Karpas-422 (cell line): ENCODE results near the gene OVOL1. TPM values are rescaled to one million over a fixed set of nuclear protein-coding genes. Genes with fewer than 3 reads are reported as not detected.

Experiments used
- DNase-seq: peaks from one replicate; pipeline ENCODE4 v3.0.0-alpha.2; 2015
- H2AFZ ChIP-seq: fragments of 200-600 bp; sonication (generic); 2 replicates; pipeline ENCODE4 v1.6.1; 2014; ENCODE audit warnings: antibody characterized with exemption, low read length, mixed read lengths
- H3K27ac ChIP-seq: fragments of 200-600 bp; sonication (generic); 2 replicates; pipeline ENCODE4 v1.5.1; 2014; ENCODE audit warnings: mild to moderate bottlenecking, low read length, moderate library complexity
- H3K27me3 ChIP-seq: fragments of 200-600 bp; sonication (generic); 2 replicates; pipeline ENCODE4 v1.6.1; 2014; ENCODE audit warnings: low read length, mixed read lengths
- H3K36me3 ChIP-seq: fragments of 200-600 bp; sonication (generic); 2 replicates; pipeline ENCODE4 v1.6.1; 2014; ENCODE audit warnings: low read length, mixed read lengths; ENCODE audit not compliant: insufficient read depth
- H3K4me1 ChIP-seq: fragments of 200-600 bp; sonication (generic); 2 replicates; pipeline ENCODE4 v1.6.1; 2014; ENCODE audit warnings: mild to moderate bottlenecking, low read length, mixed read lengths
- H3K4me2 ChIP-seq: fragments of 200-600 bp; sonication (generic); 2 replicates; pipeline ENCODE4 v1.6.1; 2014; ENCODE audit warnings: low read length, low read depth, mild to moderate bottlenecking; ENCODE audit not compliant: poor library complexity, severe bottlenecking
- H3K4me3 ChIP-seq: fragments of 200-600 bp; sonication (generic); 2 replicates; pipeline ENCODE4 v1.5.1; 2014; ENCODE audit warnings: mild to moderate bottlenecking, antibody characterized with exemption, low read length, mixed read lengths
- H3K79me2 ChIP-seq: fragments of 200-600 bp; sonication (generic); 2 replicates; pipeline ENCODE4 v1.6.1; 2014; ENCODE audit warnings: mild to moderate bottlenecking, low read length, mixed read lengths
- H3K9ac ChIP-seq: fragments of 200-600 bp; sonication (generic); 2 replicates; pipeline ENCODE4 v1.6.0; 2014; ENCODE audit warnings: low read length
- H3K9me2 ChIP-seq: fragments of 200-600 bp; sonication (generic), shearing (Covaris generic); replicated peaks from 2 replicates; pipeline ENCODE4 v1.6.0; 2014; ENCODE audit warnings: mild to moderate bottlenecking, low read length, moderate library complexity; ENCODE audit not compliant: insufficient read depth
- H3K9me3 ChIP-seq: fragments of 300-700, 200-600 bp; sonication (generic); 2 replicates; pipeline ENCODE4 v1.6.1; 2014; ENCODE audit warnings: low read length, mixed read lengths
- H4K20me1 ChIP-seq: fragments of 200-600 bp; sonication (generic); 2 replicates; pipeline ENCODE4 v1.6.1; 2014; ENCODE audit warnings: mild to moderate bottlenecking, antibody characterized with exemption, low read length, low read depth; ENCODE audit not compliant: insufficient read depth
- total RNA-seq: library from RNA; depleted of rRNA; stranded (reverse); fragments of >200 nt; shearing (Covaris generic); gene quantifications from 2 replicates; pipeline ENCODE4 v1.2.3, GENCODE V29; 2014; ENCODE audit warnings: low replicate concordance; rRNA removed

Gene OVOL1
- total RNA-seq, 1 experiment from 2014 or later: not detected

DNA sequence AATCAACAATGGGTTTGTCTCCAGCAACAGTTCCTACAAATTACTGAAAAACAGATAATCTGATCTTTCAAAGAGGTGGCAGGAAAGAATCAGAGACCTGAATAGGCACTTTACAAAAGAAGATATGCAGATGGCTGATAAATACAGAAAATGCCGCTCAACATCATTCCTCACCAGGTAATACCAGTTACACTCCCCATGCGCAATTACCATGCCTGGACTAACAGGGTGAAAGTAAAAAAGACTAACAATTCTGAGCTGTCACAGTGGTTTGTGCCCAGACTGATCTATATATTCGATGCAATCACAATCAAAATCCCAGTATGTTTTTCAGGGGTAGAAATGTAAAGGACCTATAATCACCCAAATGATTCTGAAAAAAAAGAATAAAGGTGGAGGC lies 56.9 kb downstream of the OVOL1 start:
- Histone ChIP-seq H2AFZ (no peak overlapping the region), H3K4me2 (no peak overlapping the region), H3K4me1 (no peaks in the 10 kb centered on the region)

DNA sequence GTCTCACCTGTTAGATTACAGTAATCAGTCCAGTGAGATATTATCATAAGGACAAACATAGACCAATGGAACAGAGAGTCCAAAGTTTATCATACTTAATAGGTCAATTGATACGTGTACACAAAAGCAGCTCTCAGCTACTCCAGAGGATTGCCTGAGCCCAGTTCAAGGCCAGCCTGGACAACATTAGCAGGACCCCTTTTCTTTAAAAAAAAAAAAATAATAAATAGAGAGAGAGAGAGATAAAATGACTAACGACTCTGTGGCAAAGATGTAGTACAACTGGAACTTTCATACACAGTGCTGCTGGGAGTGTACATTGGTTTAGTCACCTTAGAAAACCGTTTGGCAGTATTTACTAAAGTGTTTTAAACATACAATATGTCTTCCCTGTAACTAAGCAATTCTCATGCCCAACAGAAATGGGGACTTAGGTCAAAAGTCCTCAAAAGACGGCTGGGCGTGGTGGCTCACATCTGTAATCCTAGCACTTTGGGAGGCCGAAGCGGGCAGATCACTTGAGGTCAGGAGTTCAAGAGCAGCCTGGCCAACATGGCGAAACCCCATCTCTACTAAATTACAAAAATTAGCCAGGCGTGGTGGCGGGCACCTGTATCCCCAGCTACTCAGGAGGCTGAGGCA lies 57.5 kb downstream of the OVOL1 start:
- no peaks in the 10 kb centered on the region for H3K9me2 ChIP-seq
- H3K79me2 ChIP-seq: no peaks in the 10 kb centered on the region
- H3K4me1 ChIP-seq: no peaks in the 10 kb centered on the region
- no peak overlapping the region for H3K4me3 ChIP-seq
- H4K20me1 ChIP-seq: no peaks in the 10 kb centered on the region
- no peaks in the 10 kb centered on the region for H3K9me3 ChIP-seq
- DNase-seq: peak; percentile 7
- no peak overlapping the region for H3K4me2 ChIP-seq
- no peaks in the 10 kb centered on the region for H3K27me3 ChIP-seq
- H3K36me3 ChIP-seq: no peaks in the 10 kb centered on the region
- no peak overlapping the region for H3K9ac ChIP-seq
- H3K27ac ChIP-seq: no peak overlapping the region
- H2AFZ ChIP-seq: no peak overlapping the region

More for the DNA sequence above, 56.9 kb downstream of the OVOL1 start:
- no peak overlapping the region for H3K4me3 ChIP-seq
- no peaks in the 10 kb centered on the region for H3K27me3 ChIP-seq
- no peaks in the 10 kb centered on the region for H3K9me3 ChIP-seq
- H3K79me2 ChIP-seq: no peaks in the 10 kb centered on the region
- no peaks in the 10 kb centered on the region for H3K36me3 ChIP-seq
- no peaks in the 10 kb centered on the region for H3K9me2 ChIP-seq
- H3K27ac ChIP-seq: no peak overlapping the region
- no peaks in the 10 kb centered on the region for H4K20me1 ChIP-seq
- H3K9ac ChIP-seq: no peak overlapping the region
- peak; percentile 19 for DNase-seq

Other genes with a start within 250 kb of the OVOL1 start
- gene LTBP3, start 228.7 kb upstream of the OVOL1 start, total RNA-seq: 1.3 and 6.8 TPM in 2 replicates
- 31.7 and 49.4 TPM in 2 replicates for gene ZNRD2, start 216.6 kb upstream of the OVOL1 start, total RNA-seq
- 14.2 and 21.9 TPM in 2 replicates for gene FAM89B, start 214.5 kb upstream of the OVOL1 start, total RNA-seq
- 19.9 and 75.1 TPM in 2 replicates for gene EHBP1L1, start 211.0 kb upstream of the OVOL1 start, total RNA-seq
- 0.25 and 0.48 TPM in 2 replicates for gene KCNK7, start 191.3 kb upstream of the OVOL1 start, total RNA-seq
- 11.8 and 28.0 TPM in 2 replicates for gene MAP3K11, start 172.8 kb upstream of the OVOL1 start, total RNA-seq
- gene PCNX3, start 171.3 kb upstream of the OVOL1 start, total RNA-seq: 20.4 and 28.5 TPM in 2 replicates
- gene SIPA1, start 149.0 kb upstream of the OVOL1 start, total RNA-seq: 74.6 and 123 TPM in 2 replicates
- 42.6 and 44.0 TPM in 2 replicates for gene RELA, start 124.1 kb upstream of the OVOL1 start, total RNA-seq
- gene KAT5, start 74.8 kb upstream of the OVOL1 start, total RNA-seq: 17.8 and 23.9 TPM in 2 replicates
- gene RNASEH2C, start 66.3 kb upstream of the OVOL1 start, total RNA-seq: 70.7 and 133 TPM in 2 replicates
- gene AP5B1, start 6.1 kb upstream of the OVOL1 start, total RNA-seq: 11.1 and 19.8 TPM in 2 replicates
- not detected in 2 replicates for gene SNX32, start 46.9 kb downstream of the OVOL1 start, total RNA-seq
- gene CFL1, start 71.1 kb downstream of the OVOL1 start, total RNA-seq: 514 and 827 TPM in 2 replicates
- 41.3 and 89.0 TPM in 2 replicates for gene MUS81, start 73.4 kb downstream of the OVOL1 start, total RNA-seq
- gene EFEMP2, start 85.7 kb downstream of the OVOL1 start, total RNA-seq: 1.3 and 2.6 TPM in 2 replicates
- not detected in 2 replicates for gene CTSW, start 92.8 kb downstream of the OVOL1 start, total RNA-seq
- gene FIBP, start 101.4 kb downstream of the OVOL1 start, total RNA-seq: 207 and 248 TPM in 2 replicates
- gene CCDC85B, start 103.6 kb downstream of the OVOL1 start, total RNA-seq: 21.3 and 56.7 TPM in 2 replicates
- not detected in 2 replicates for gene FOSL1, start 113.3 kb downstream of the OVOL1 start, total RNA-seq
- 7.3 and 11.0 TPM in 2 replicates for gene C11orf68, start 132.0 kb downstream of the OVOL1 start, total RNA-seq
- 66.2 and 111 TPM in 2 replicates for gene DRAP1, start 132.4 kb downstream of the OVOL1 start, total RNA-seq
- gene TSGA10IP, start 158.4 kb downstream of the OVOL1 start, total RNA-seq: not detected in 2 replicates
- 23.1 and 63.2 TPM in 2 replicates for gene SART1, start 174.7 kb downstream of the OVOL1 start, total RNA-seq
- gene EIF1AD, start 215.1 kb downstream of the OVOL1 start, total RNA-seq: 39.4 and 57.0 TPM in 2 replicates
- 44.3 and 84.2 TPM in 2 replicates for gene BANF1, start 215.4 kb downstream of the OVOL1 start, total RNA-seq
- gene CST6, start 224.9 kb downstream of the OVOL1 start, total RNA-seq: not detected in 2 replicates
- not detected in 2 replicates for gene CATSPER1, start 239.4 kb downstream of the OVOL1 start, total RNA-seq